Naive thymus-derived CD4-positive, alpha-beta T cell (primary cell): ENCODE data around the gene PPFIA1. TPM values are rescaled to one million over a fixed set of nuclear protein-coding genes. Genes with fewer than 3 reads are reported as not detected.

Source experiments
- ATAC-seq: fragments of 150-1000 bp; cut with Tn5 transposase; 2 replicates; pipeline ENCODE4 v1.10.0; 2021; ENCODE audit warnings: mild to moderate bottlenecking, moderate library complexity
- CTCF ChIA-PET: fragments of 350-600 bp; sonication (Branson Sonifier 250); formaldehyde crosslinking; loops from one replicate; lab custom pipeline; 2021; ENCODE audit warnings: antibody characterized with exemption; lab: Charles Lee
- POLR2A ChIA-PET: fragments of 350-600 bp; sonication (Branson Sonifier 250); formaldehyde crosslinking; loops from one replicate; lab custom pipeline; 2021; ENCODE audit warnings: antibody characterized with exemption, inconsistent platforms; lab: Charles Lee
- DNase-seq, 9 donors: peaks; one replicate each; pipeline versions ENCODE4 v3.0.0 to v3.0.0-alpha.2; 2020 to 2022; ENCODE audit warnings: mixed read lengths in 1 of 9
- H3K27ac ChIP-seq: one replicate; pipeline ENCODE4 v1.7.0; 2013; ENCODE audit warnings: mild to moderate bottlenecking, low read depth, low read length, moderate library complexity
- H3K27me3 ChIP-seq, 2 donors: one replicate each; pipeline ENCODE4 v1.7.0; 2013; ENCODE audit warnings: low read length in 2 of 2, mild to moderate bottlenecking in 2 of 2, moderate library complexity in 2 of 2; ENCODE audit not compliant: control insufficient read depth in 2 of 2, insufficient read depth in 2 of 2
- H3K36me3 ChIP-seq, 3 experiments: 1 replicate in 2 of 3; 2 replicates in 1 of 3; pipeline ENCODE4 v1.7.0; 2013; ENCODE audit warnings: low read length in 3 of 3, mild to moderate bottlenecking in 3 of 3, moderate library complexity in 1 of 3; ENCODE audit not compliant: insufficient read depth in 3 of 3, control insufficient read depth in 2 of 3
- H3K4me1 ChIP-seq, 2 donors: one replicate each; pipeline ENCODE4 v1.7.0; 2013; ENCODE audit warnings: low read length in 2 of 2, mild to moderate bottlenecking in 2 of 2, moderate library complexity in 1 of 2; ENCODE audit not compliant: control insufficient read depth in 2 of 2, insufficient read depth in 2 of 2
- H3K4me3 ChIP-seq: 2 replicates; pipeline ENCODE4 v1.7.0; 2013; ENCODE audit warnings: mild to moderate bottlenecking, low read length
- H3K9me3 ChIP-seq, 3 experiments: 1 replicate in 2 of 3; 2 replicates in 1 of 3; pipeline ENCODE4 v1.7.0; 2013; ENCODE audit warnings: low read length in 3 of 3; ENCODE audit not compliant: control insufficient read depth in 2 of 3
- H3K27ac Mint-ChIP-seq, 9 donors: one replicate each; pipeline ENCODE4 v1.8.0; 2020 to 2022; ENCODE audit warnings: mixed read lengths in 9 of 9, mild to moderate bottlenecking in 8 of 9, moderate library complexity in 5 of 9, inconsistent platforms in 2 of 9
- H3K27me3 Mint-ChIP-seq, 5 donors: one replicate each; pipeline ENCODE4 v1.8.0; 2021 to 2022; ENCODE audit warnings: mixed read lengths in 5 of 5, mild to moderate bottlenecking in 1 of 5
- H3K36me3 Mint-ChIP-seq, 5 donors: one replicate each; pipeline ENCODE4 v1.8.0; 2020 to 2022; ENCODE audit warnings: mixed read lengths in 5 of 5, mild to moderate bottlenecking in 3 of 5, inconsistent platforms in 1 of 5
- H3K4me1 Mint-ChIP-seq, 7 donors: one replicate each; pipeline ENCODE4 v1.8.0; 2020 to 2022; ENCODE audit warnings: mixed read lengths in 7 of 7, mild to moderate bottlenecking in 3 of 7, inconsistent platforms in 1 of 7
- H3K4me3 Mint-ChIP-seq, 10 donors: one replicate each; pipeline ENCODE4 v1.8.0; 2020 to 2022; ENCODE audit warnings: mild to moderate bottlenecking in 10 of 10, mixed read lengths in 10 of 10, moderate library complexity in 6 of 10, inconsistent platforms in 2 of 10
- H3K9me3 Mint-ChIP-seq, 11 donors: one replicate each; pipeline ENCODE4 v1.8.0; 2020 to 2022; ENCODE audit warnings: mixed read lengths in 11 of 11, mild to moderate bottlenecking in 4 of 11, inconsistent platforms in 1 of 11, moderate library complexity in 1 of 11
- intact Hi-C, 2 donors: fragments of 100-400 bp; cut with micrococcal nuclease; formaldehyde crosslinking; loops; one replicate each; pipeline ENCODE4 v1.15.1; 2023
- polyA plus RNA-seq, 2 donors: library from polyadenylated mRNA; unstranded; fragments of 300-500 nt; fragmentation: Illumina TruSeq; gene quantifications; one replicate each; pipeline ENCODE4 v1.2.3, GENCODE V29; 2021
- total RNA-seq, 6 experiments: library from RNA in 5 of 6; stranded (reverse) in 5 of 6; gene quantifications; 1 replicate in 5 of 6; 2 replicates in 1 of 6; pipeline ENCODE4 v1.2.3 and lab custom pipeline; 2021 to 2026

PPFIA1 gene
- total and polyA plus RNA-seq, 7 experiments from 2014 or later, result 14.3 to 71.0 (median 46.0) TPM

DNA sequence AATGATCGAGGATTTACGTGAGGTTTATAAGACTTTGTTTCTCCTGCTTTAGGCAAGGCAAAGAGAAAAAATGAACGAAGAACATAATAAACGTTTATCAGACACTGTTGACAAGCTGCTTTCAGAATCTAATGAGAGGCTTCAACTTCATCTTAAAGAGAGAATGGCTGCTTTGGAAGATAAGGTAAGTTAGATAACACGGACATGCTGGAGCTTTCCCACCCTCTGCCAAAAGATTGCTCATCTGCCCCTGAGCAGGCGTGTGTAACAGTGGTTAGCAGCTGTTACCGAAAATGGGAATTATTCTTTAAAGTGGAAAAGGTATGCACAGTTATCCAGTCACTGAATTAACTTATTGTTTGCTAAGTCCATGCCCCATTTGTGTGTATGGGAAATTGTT lies 65.0 kb downstream of the PPFIA1 start:
- Histone ChIP-seq H3K27me3 (no peaks in the 10 kb centered on the region), H3K36me3 (peaks cover 6 to 95% (median 14%) of the 10 kb centered on the region in 3 experiments), H3K9me3 (no peaks in the 10 kb centered on the region), H3K4me1 (no peaks in the 10 kb centered on the region), H3K27ac (no peak overlapping the region), H3K4me3 (no peak overlapping the region)
- Mint-ChIP-seq H3K36me3 (peaks cover 23 to 69% (median 38%) of the 10 kb centered on the region in 5 donors), H3K27me3 (no peaks in the 10 kb centered on the region), H3K9me3 (no peaks in the 10 kb centered on the region), H3K27ac (no peak overlapping the region), H3K4me3 (no peak overlapping the region), H3K4me1 (no peaks in the 10 kb centered on the region)
- ATAC-seq, result no peak
- intact Hi-C loops, result no loop called here
- DNase-seq, result no peak
- ChIA-PET POLR2A (no interaction called here), CTCF (no interaction called here)

- no peak overlapping the region for H3K4me3 ChIP-seq
- intact Hi-C loops, result no loop called here
- Mint-ChIP-seq H3K27ac (no peak overlapping the region), H3K27me3 (no peaks in the 10 kb centered on the region), H3K4me1 (peaks cover 0 to 6% (median 0%) of the 10 kb centered on the region in 7 donors), H3K4me3 (no peak overlapping the region), H3K36me3 (peaks cover 26 to 66% (median 28%) of the 10 kb centered on the region in 5 donors), H3K9me3 (no peaks in the 10 kb centered on the region)
- DNase-seq (no peak), ATAC-seq (no peak)
- H3K27me3 ChIP-seq, result no peaks in the 10 kb centered on the region
- POLR2A ChIA-PET, result no interaction called here
- CTCF ChIA-PET, result no interaction called here
- H3K27ac ChIP-seq, result no peak overlapping the region
- H3K9me3 ChIP-seq, result no peaks in the 10 kb centered on the region
- H3K36me3 ChIP-seq, result peaks cover 5 to 85% (median 10%) of the 10 kb centered on the region in 3 experiments
- H3K4me1 ChIP-seq, result no peaks in the 10 kb centered on the region
Observed at GRCh38 chr11:70338594-70338993, 68.1 kb downstream of the PPFIA1 start.

DNA sequence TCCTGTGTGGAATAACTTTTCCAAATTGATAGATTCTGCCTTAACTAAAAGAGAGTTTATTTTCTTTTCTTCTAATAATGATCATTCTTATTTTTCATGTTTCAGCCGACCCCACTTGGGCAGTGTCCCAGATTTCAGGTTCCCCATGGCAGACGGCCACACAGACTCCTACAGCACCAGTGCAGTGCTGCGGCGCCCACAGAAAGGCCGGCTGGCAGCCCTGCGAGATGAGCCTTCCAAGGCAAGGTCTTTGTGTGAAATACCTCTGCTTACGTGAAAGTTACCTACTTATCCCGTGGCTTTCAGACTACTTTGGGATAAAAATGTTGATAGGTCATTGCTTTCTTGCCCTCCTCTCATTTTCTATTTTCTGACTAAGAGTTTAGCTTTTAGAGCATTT lies 68.6 kb downstream of the PPFIA1 start:
- H3K27ac ChIP-seq, result no peak overlapping the region
- H3K27me3 ChIP-seq, result no peaks in the 10 kb centered on the region
- H3K4me3 ChIP-seq, result no peak overlapping the region
- Mint-ChIP-seq H3K27me3 (no peaks in the 10 kb centered on the region), H3K9me3 (no peaks in the 10 kb centered on the region), H3K36me3 (peaks cover 24 to 64% (median 24%) of the 10 kb centered on the region in 5 donors), H3K27ac (no peak overlapping the region), H3K4me1 (peaks cover 0 to 6% (median 0%) of the 10 kb centered on the region in 7 donors), H3K4me3 (no peak overlapping the region)
- no peaks in the 10 kb centered on the region for H3K9me3 ChIP-seq
- ATAC-seq (no peak), DNase-seq (no peak)
- CTCF ChIA-PET, result no interaction called here
- POLR2A ChIA-PET, result no interaction called here
- no peaks in the 10 kb centered on the region for H3K4me1 ChIP-seq
- H3K36me3 ChIP-seq, result peaks cover 5 to 85% (median 11%) of the 10 kb centered on the region in 3 experiments
- intact Hi-C loops, result no loop called here

GRCh38 chr11:70341881-70342429 lies 71.5 kb downstream of the PPFIA1 start:
- no peak for ATAC-seq
- CTCF ChIA-PET, result no interaction called here
- peaks cover 14 to 58% (median 25%) of the 10 kb centered on the region in 5 donors for H3K36me3 Mint-ChIP-seq

GRCh38 chr11:70343636-70344035 lies 73.1 kb downstream of the PPFIA1 start:
- POLR2A ChIA-PET, result no interaction called here
- peaks cover 9 to 80% (median 14%) of the 10 kb centered on the region in 3 experiments for H3K36me3 ChIP-seq

More at GRCh38 chr11:70341881-70342429, 71.5 kb downstream of the PPFIA1 start:
- H3K27ac ChIP-seq, result no peak overlapping the region
- H3K9me3 ChIP-seq, result no peaks in the 10 kb centered on the region
- H3K9me3 Mint-ChIP-seq, result peaks cover 0 to 1% (median 0%) of the 10 kb centered on the region in 11 donors
- intact Hi-C loops, result no loop called here
- POLR2A ChIA-PET, result no interaction called here
- no peak for DNase-seq
- peak overlapping the region in 1 of 9 donors; percentile 27 for H3K27ac Mint-ChIP-seq
- no peak overlapping the region for H3K4me3 ChIP-seq
- no peaks in the 10 kb centered on the region for H3K27me3 Mint-ChIP-seq
- no peak overlapping the region for H3K4me3 Mint-ChIP-seq
- no peaks in the 10 kb centered on the region for H3K27me3 ChIP-seq
- peaks cover 5 to 83% (median 22%) of the 10 kb centered on the region in 3 experiments for H3K36me3 ChIP-seq
- peaks cover 0 to 6% (median 0%) of the 10 kb centered on the region in 7 donors for H3K4me1 Mint-ChIP-seq
- no peaks in the 10 kb centered on the region for H3K4me1 ChIP-seq

GRCh38 chr11:70348191-70348590 lies 77.7 kb downstream of the PPFIA1 start:
- Mint-ChIP-seq H3K4me1 (peaks cover 0 to 7% (median 0%) of the 10 kb centered on the region in 7 donors), H3K36me3 (peaks cover 8 to 53% (median 12%) of the 10 kb centered on the region in 5 donors), H3K9me3 (peaks cover 0 to 1% (median 0%) of the 10 kb centered on the region in 11 donors), H3K27ac (peak overlapping the region in 1 of 9 donors; percentile 21), H3K27me3 (no peaks in the 10 kb centered on the region), H3K4me3 (no peak overlapping the region)
- Histone ChIP-seq H3K4me3 (no peak overlapping the region), H3K9me3 (no peaks in the 10 kb centered on the region), H3K4me1 (peaks cover 0 to 3% of the 10 kb centered on the region in 2 donors), H3K36me3 (peaks cover 4 to 72% (median 13%) of the 10 kb centered on the region in 3 experiments), H3K27me3 (no peaks in the 10 kb centered on the region), H3K27ac (no peak overlapping the region)
- ATAC-seq (no peak), DNase-seq (no peak)
- intact Hi-C loops, result no loop called here
- ChIA-PET POLR2A (no interaction called here), CTCF (no interaction called here)

More at GRCh38 chr11:70343636-70344035, 73.1 kb downstream of the PPFIA1 start:
- Mint-ChIP-seq H3K36me3 (peaks cover 11 to 57% (median 23%) of the 10 kb centered on the region in 5 donors), H3K9me3 (peaks cover 0 to 1% (median 0%) of the 10 kb centered on the region in 11 donors), H3K27me3 (no peaks in the 10 kb centered on the region), H3K4me3 (no peak overlapping the region), H3K27ac (no peak overlapping the region), H3K4me1 (peaks cover 0 to 6% (median 0%) of the 10 kb centered on the region in 7 donors)
- no peaks in the 10 kb centered on the region for H3K4me1 ChIP-seq
- CTCF ChIA-PET, result no interaction called here
- H3K27ac ChIP-seq, result no peak overlapping the region
- intact Hi-C loops, result no loop called here
- no peak overlapping the region for H3K4me3 ChIP-seq
- ATAC-seq (no peak), DNase-seq (no peak)
- no peaks in the 10 kb centered on the region for H3K9me3 ChIP-seq
- H3K27me3 ChIP-seq, result no peaks in the 10 kb centered on the region

DNA sequence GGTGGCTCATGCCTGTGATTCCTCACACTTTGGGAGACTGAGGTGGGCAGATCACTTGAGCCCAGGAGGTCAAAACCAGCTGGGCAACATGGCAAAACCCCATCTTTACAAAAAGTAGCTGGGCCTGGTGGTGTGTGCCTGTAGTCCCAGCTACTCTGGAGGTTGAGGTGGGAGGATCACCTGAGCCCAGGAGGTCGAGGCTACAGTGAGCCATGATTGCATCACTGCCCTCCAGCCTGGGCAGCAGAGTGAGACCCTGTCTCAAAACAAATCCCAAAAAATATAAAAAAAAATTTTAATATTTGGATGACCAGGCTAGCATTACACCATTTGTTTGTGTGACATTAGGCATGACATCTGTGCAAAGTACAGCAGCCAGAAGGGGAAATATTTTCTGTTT lies 78.1 kb downstream of the PPFIA1 start:
- CTCF ChIA-PET, result no interaction called here
- intact Hi-C loops, result no loop called here

More for the DNA sequence above, 78.1 kb downstream of the PPFIA1 start:
- Mint-ChIP-seq H3K4me3 (no peak overlapping the region), H3K27ac (no peak overlapping the region), H3K4me1 (peaks cover 0 to 9% (median 0%) of the 10 kb centered on the region in 7 donors), H3K9me3 (peaks cover 0 to 1% (median 0%) of the 10 kb centered on the region in 11 donors), H3K27me3 (no peaks in the 10 kb centered on the region), H3K36me3 (peaks cover 4 to 53% (median 9%) of the 10 kb centered on the region in 5 donors)
- Histone ChIP-seq H3K9me3 (no peaks in the 10 kb centered on the region), H3K27ac (no peak overlapping the region), H3K27me3 (no peaks in the 10 kb centered on the region), H3K4me3 (no peak overlapping the region), H3K4me1 (peaks cover 0 to 3% of the 10 kb centered on the region in 2 donors), H3K36me3 (peaks cover 4 to 70% (median 13%) of the 10 kb centered on the region in 3 experiments)
- POLR2A ChIA-PET, result no interaction called here
- DNase-seq, result no peak
- ATAC-seq, result no peak
